ENCODE data around the gene HSP90B1.

Gene HSP90B1

DNA sequence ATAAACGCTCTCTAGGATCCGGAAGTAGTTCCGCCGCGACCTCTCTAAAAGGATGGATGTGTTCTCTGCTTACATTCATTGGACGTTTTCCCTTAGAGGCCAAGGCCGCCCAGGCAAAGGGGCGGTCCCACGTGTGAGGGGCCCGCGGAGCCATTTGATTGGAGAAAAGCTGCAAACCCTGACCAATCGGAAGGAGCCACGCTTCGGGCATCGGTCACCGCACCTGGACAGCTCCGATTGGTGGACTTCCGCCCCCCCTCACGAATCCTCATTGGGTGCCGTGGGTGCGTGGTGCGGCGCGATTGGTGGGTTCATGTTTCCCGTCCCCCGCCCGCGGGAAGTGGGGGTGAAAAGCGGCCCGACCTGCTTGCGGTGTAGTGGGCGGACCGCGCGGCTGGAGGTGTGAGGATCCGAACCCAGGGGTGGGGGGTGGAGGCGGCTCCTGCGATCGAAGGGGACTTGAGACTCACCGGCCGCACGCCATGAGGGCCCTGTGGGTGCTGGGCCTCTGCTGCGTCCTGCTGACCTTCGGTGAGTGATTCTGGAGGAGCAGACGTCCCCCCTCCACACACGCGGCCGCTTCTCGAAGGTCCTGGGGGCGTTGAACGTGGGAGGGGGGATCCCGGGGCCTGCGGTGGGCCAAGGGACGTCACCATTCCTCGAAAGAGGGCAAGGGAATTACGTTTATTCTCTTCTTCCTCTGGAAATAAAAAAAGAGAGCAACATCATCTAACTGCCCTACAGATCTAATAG is at the start of gene HSP90B1:
Gene HSP90B1 (plus strand): TSS at position 377 of the 753 bp plus-strand sequence. CDS start 106 bp downstream, at position 483.
- DNase-seq = peak; percentile 100

DNA sequence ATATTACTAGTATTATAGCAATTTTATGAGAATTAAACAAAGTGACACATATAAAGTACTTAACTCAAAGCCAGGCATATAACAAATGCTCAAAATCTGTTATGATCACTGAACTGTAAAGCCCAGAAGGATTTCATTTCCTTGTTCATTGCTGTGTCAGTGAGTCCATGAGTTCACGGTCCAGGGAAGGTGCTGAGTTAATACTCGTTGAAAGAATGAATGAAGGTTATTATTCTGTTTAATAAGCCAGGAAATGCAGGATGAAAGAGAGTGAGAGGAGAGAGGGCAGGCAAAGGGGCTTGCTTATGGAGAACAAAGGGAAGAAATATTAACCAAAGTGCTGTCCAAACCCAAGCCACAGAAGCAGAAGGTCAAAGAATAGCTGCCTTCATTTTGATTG is 48.9 kb upstream of the HSP90B1 start:
- no peak for DNase-seq

- DNase-seq = no peak
Observed at GRCh38 chr12:103882861-103883596, 47.2 kb upstream of the HSP90B1 start.

- DNase-seq = no peak
Observed at GRCh38 chr12:103883908-103884307, 46.3 kb upstream of the HSP90B1 start.

DNA sequence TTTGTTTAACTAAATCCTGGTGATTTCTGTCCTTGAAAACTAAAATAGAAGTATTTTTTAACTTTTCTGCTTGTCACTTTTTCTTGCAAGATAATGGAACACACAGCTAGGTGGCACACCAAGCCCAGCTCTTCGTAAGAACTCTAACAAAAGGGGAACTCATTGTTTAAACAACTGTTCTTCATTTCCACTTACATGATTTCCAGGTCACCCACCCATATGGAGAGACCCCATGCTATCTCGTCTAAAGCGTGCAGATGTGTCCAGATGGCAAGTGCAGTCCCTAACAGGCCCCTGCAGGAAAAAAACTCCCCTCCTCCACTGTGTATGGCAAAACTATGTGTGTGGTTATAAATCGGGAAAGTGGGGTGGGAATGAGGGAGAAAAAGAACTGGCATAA is 45.9 kb upstream of the HSP90B1 start:
- peak; percentile 33 for DNase-seq

DNA sequence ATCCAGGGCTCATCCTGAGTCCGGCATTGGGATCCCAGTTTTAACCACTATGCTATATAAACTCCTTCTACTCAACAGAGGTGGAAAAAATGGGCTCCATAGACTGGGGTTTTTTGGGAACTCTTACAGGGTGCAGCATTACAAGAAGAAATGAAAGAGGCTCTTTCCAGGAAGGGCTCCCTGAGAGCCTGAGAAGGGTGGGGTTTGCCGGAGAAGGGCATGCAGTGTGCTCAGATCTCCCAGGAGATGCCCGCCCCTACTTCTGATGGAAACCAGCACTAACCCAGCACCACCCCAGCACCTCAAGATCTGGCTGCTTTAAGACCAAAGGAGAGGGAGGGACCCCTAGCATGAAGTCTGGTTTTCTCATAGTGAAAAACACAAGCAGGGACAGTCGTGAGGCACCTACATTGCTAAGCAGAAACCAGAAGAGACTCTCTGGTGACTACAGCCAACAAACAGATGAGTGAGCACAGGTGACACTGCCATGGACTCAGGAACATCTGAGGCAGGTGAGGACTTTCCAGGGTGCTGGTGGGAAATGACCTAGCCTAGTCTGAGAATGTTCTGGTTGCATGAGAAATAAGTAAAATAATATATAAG is 43.9 kb upstream of the HSP90B1 start:
- no peak for DNase-seq

DNA sequence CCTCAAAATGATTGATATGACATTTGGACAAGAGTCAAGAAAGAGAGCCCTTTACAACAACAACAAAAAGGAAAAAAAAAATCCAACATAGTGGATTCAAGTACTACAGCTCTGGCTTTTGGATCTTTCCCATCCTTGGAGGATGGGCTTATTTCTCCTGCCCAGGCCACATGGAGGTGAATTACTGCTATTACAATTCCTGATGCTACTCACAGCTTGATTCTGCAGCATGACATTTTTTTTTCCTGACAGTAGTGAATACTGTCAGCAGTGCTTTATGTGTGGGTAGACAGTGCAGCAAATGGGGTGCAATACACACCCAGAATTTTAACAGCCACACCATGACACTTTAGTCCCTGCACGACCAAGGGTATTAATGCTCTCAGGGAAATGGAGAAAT is 42.5 kb upstream of the HSP90B1 start:
- no peak for DNase-seq

DNA sequence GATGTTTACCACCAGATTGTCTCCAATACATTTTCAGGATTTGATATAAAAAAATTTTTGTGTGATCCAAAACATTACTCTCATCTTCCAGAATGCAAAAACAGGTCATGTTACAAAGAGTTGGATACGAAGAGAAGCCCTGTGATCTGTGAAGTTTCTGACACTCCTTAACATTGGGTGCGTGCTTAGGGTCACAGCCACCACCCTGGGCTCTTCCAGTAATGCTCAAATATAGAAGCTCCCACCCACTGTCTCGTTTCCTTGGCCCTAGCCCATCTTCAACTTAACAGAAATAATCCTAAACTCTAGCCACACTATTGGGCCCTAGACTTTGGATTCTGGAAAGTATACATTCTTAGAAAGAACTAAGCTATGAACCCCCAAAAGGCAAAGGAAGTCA is 32.9 kb upstream of the HSP90B1 start:
- no peak for DNase-seq

- DNase-seq = peak; percentile 44
Observed at GRCh38 chr12:103901518-103902173, 28.6 kb upstream of the HSP90B1 start.

GRCh38 chr12:103903993-103904392 is 26.2 kb upstream of the HSP90B1 start:
- DNase-seq = no peak

- DNase-seq = no peak
Observed at GRCh38 chr12:103905730-103906349, 24.4 kb upstream of the HSP90B1 start.

- DNase-seq = no peak
Observed at GRCh38 chr12:103908246-103908541, 22.0 kb upstream of the HSP90B1 start.

DNA sequence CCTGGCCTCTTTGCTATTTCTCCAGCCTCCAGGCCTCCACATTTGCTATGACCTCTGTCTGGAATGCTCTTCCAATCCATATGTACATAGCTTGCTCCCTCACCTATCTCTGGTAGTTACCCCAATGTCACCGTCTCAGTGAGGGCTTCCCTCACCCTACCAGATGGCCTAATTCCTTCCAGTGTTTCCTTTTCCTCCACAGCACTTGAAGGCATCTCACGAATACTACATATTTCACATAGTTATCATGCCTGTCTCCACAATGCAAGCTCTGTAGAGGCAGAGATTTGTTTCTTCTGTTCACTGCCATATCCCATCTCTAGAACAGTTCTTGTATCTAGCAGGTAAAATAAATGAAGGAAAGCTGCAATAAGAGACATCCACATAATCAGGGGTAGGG is 21.3 kb upstream of the HSP90B1 start:
- no peak for DNase-seq

DNA sequence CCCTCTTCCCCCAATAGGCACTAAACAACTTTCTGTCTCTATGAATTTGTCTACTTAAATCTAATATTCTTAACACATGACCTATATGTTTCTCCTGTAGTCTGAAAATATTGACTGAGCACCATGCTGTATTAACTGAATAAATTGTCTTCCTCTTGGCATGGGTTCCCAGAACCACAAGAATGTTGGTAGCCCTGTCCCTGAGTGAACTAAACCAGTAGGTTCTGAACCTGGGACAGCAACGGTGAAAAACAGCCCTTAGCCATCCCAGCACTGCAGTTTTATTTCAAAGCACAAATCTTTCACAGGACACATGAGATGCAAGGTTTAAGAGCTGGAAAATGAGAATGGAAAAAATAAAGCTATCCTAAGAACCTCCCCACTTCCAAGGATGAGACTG is 20.4 kb upstream of the HSP90B1 start:
- DNase-seq = no peak

DNA sequence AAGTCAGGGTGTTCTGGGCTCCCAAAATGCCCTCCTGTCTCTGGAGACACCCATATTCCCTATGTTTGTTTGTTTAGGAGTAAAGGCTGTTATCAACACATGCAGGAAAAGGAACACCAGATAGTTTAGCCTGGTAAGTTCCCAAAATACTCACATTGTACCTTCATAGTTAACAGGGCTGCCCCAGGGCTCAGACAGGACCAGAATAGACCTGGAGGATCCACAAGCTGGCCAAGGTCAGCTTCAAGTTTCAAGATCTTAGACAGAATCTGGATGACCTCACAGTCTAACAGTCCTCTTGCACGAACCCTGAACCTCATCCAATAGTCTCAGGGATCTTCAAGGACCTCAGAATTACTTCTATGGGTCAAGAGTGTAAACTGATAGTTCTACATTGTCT is 18.1 kb upstream of the HSP90B1 start:
- no peak for DNase-seq

DNA sequence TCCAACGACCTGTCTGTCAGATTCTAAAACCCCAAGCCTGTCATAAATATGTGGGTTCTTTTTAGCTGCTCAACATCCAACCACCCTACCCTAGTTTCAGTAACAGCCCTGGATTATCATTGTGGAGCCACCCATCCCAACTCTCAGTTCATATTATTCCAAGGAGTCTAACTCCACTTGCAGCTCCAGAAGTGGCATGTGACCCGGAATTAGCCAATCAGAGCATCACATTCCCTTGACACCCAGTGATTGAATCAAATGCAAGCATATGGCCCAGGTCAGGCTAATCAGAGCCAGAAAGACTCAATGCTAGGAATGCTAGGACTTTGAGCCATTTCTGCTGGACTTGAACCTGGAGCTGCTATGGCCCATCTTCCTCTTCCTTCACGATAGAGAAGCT is 17.1 kb upstream of the HSP90B1 start:
- DNase-seq = no peak

- no peak for DNase-seq
Observed at GRCh38 chr12:103915306-103915705, 14.9 kb upstream of the HSP90B1 start.

GRCh38 chr12:103917873-103918272 is 12.3 kb upstream of the HSP90B1 start:
- DNase-seq = no peak

GRCh38 chr12:103924761-103925641 is 5.2 kb upstream of the HSP90B1 start:
- DNase-seq = no peak

DNA sequence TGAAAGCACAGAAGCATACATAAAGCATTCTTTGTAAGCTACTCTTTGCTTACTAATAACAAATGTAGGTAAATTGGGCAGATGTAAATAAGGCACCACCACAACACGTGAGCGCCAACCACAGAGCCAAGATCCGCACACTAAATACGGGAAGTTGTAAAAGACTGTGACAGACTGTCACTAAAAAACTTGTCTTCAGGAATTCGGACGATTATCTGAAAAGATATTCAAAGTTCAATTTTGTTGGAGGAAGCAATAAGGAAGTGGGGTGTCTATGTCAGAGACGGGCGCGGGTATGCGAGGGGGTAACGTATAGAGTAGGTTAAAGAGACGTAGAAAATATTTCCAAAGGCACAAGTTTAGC is 1.5 kb upstream of the HSP90B1 start:
- DNase-seq = peak; percentile 58

DNA sequence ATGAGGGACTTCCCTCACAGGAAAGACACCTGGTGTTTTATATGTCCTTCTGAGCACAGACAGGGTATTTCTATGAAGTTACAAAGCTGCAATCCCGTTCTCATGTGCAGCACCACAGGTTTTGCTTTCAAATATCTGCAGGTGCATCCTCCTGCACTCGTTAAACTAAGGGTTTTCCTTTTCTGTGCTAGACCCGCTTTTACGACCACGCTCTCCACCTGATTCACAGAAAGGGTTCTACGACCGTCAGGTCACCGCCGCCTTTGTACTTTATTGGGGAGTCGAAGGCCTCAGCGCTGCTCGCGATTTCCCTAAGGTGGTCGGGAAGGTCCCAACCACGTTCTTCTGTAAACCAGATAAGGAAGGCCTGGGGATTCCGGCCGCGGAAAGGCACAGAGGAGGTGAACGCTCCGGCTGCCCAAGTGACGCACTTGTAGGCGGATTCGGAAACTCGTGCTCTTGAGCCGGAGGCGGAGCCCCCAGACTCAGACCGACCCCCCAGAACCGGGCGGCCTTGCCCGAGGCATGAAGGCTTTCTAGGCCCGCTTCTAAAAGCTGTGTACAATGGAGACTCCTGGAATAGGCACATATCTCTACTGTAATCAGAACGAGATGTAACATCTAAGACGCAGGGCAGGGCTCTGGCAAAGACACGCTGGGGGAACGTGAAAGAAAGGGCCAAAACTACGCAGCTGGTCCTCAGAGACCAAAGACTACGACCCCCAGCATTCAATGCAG is 995 bp upstream of the HSP90B1 start:
- DNase-seq = peak; percentile 87

DNA sequence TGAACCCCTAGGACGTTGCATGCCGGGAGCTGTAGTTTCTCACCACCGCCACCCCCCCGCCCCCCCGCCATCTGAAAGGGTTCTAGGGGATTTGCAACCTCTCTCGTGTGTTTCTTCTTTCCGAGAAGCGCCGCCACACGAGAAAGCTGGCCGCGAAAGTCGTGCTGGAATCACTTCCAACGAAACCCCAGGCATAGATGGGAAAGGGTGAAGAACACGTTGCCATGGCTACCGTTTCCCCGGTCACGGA is 501 bp upstream of the HSP90B1 start:
- DNase-seq = no peak
